DND-41 (cell line): ENCODE measurements around the gene ZNF805.

Experiments
- ATAC-seq: fragments of 200-7000 bp; cut with Tn5 transposase; 3 replicates; pipeline ENCODE4 v1.9.1; 2021; ENCODE audit warnings: low read depth; ENCODE audit not compliant: insufficient read depth
- DNase-seq: peaks from one replicate; pipeline ENCODE4 v3.0.0-alpha.2; 2020
- H2AFZ ChIP-seq: 2 replicates; pipeline ENCODE4 v1.6.0; 2012; ENCODE audit warnings: low read depth, low read length
- H3K27ac ChIP-seq: 2 replicates; pipeline ENCODE4 v1.5.1; 2012; ENCODE audit warnings: low read length, inconsistent platforms
- H3K27me3 ChIP-seq: fragments of 200-600 bp; sonication (generic); 2 replicates; pipeline ENCODE4 v1.6.0; 2012; ENCODE audit warnings: low read length, mild to moderate bottlenecking, inconsistent platforms; ENCODE audit not compliant: insufficient read depth, poor library complexity
- H3K36me3 ChIP-seq: 2 replicates; pipeline ENCODE4 v1.5.1; 2012; ENCODE audit warnings: low read length, inconsistent platforms; ENCODE audit not compliant: insufficient read depth
- H3K4me1 ChIP-seq: 2 replicates; pipeline ENCODE4 v1.5.1; 2012; ENCODE audit warnings: mild to moderate bottlenecking, low read length; ENCODE audit not compliant: insufficient read depth
- H3K4me2 ChIP-seq: 2 replicates; pipeline ENCODE4 v1.6.0; 2012; ENCODE audit warnings: mild to moderate bottlenecking, moderate library complexity, low read length, inconsistent platforms; ENCODE audit not compliant: insufficient read depth
- H3K4me3 ChIP-seq, 2 experiments: fragments of 200-600 bp in 1 of 2; shearing (Covaris generic) in 1 of 2; 2 replicates each; pipeline ENCODE4 v1.5.1; 2012 to 2016; ENCODE audit warnings: inconsistent platforms in 2 of 2, low read length in 2 of 2, mild to moderate bottlenecking in 2 of 2, low read depth in 1 of 2, moderate library complexity in 1 of 2
- H3K79me2 ChIP-seq: 2 replicates; pipeline ENCODE4 v1.6.0; 2012; ENCODE audit warnings: low read length, inconsistent platforms; ENCODE audit not compliant: insufficient read depth
- H3K9ac ChIP-seq: 2 replicates; pipeline ENCODE4 v1.6.0; 2012; ENCODE audit warnings: low read depth, mild to moderate bottlenecking, inconsistent platforms, low read length, moderate library complexity
- H3K9me3 ChIP-seq: 2 replicates; pipeline ENCODE4 v1.5.1; 2012; ENCODE audit warnings: low read length, moderate library complexity, mild to moderate bottlenecking, inconsistent platforms; ENCODE audit not compliant: insufficient read depth, severe bottlenecking
- H4K20me1 ChIP-seq: 2 replicates; pipeline ENCODE4 v1.6.0; 2012; ENCODE audit warnings: low read length; ENCODE audit not compliant: insufficient read depth
- CTCF ChIP-seq: IDR thresholded peaks from 2 replicates; pipeline ENCODE4 v1.5.1; 2012; ENCODE audit warnings: borderline replicate concordance, low read length, moderate library complexity, mild to moderate bottlenecking; ENCODE audit not compliant: poor library complexity, severe bottlenecking; ENCODE audit errors: extremely low read depth
- EZH2 ChIP-seq: IDR thresholded peaks from 3 replicates; pipeline ENCODE4 v1.6.1; 2012; ENCODE audit warnings: borderline replicate concordance, low read depth, mild to moderate bottlenecking, moderate library complexity, low read length, inconsistent platforms; ENCODE audit not compliant: severe bottlenecking

Gene ZNF805

GRCh38 chr19:57280962-57281400 lies 40.5 kb downstream of the ZNF805 start:
- H3K36me3 ChIP-seq = peaks cover 49% of the 10 kb centered on the region
- H3K9ac ChIP-seq = peak overlapping the region; percentile 81
- H4K20me1 ChIP-seq = peaks cover 40% of the 10 kb centered on the region
- no peak for ATAC-seq
- H3K9me3 ChIP-seq = no peaks in the 10 kb centered on the region
- TF ChIP-seq CTCF = no peak
- no peak for TF ChIP-seq EZH2
- H3K4me1 ChIP-seq = peaks cover 40% of the 10 kb centered on the region
- peak overlapping the region; percentile 92 for H3K27ac ChIP-seq
- DNase-seq = peak; percentile 25
- no peaks in the 10 kb centered on the region for H3K27me3 ChIP-seq
- H3K4me2 ChIP-seq = peak overlapping the region; percentile 67
- H2AFZ ChIP-seq = peak overlapping the region; percentile 77
- H3K4me3 ChIP-seq = peak overlapping the region; percentile 50 to 86
- peaks cover 77% of the 10 kb centered on the region for H3K79me2 ChIP-seq

DNA sequence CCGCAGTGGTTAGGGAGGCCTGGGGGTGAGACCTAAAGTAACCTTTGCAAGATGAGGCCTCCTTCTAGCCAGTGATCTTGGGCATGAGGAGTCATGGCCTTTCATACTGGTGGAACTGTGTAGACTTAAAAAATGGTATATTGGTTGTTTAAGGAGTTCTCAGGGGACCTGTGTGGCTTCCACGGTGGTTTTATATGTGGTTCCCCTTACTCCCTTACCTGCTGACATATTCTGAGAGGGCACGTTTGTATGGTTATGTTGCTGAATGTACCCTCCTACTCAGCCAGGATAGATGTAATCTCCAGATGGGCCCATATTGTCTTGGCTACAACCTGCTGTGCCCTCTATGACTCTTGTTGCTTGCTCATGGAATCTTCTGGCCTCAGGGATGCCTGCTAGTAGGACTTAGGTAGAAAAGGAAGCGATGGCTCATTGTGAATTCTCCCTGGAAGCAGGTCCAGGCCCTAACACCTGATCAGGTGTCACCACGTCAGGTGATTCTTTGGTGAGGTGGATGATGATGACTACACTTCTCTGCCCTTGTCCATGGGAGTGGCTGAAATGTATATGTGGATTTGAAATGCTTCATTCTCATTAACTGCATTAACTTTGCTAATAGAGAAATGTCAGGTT lies 41.7 kb downstream of the ZNF805 start:
- H3K9ac ChIP-seq = peak overlapping the region; percentile 81
- no peaks in the 10 kb centered on the region for H3K9me3 ChIP-seq
- ATAC-seq (no peak), DNase-seq (no peak)
- H3K79me2 ChIP-seq = peaks cover 88% of the 10 kb centered on the region
- peak overlapping the region; percentile 67 for H3K4me2 ChIP-seq
- peak overlapping the region in 1 of 2 experiments; percentile 86; a peak in 3 of 4 replicates for H3K4me3 ChIP-seq
- H4K20me1 ChIP-seq = peaks cover 49% of the 10 kb centered on the region
- no peak overlapping the region for H3K27ac ChIP-seq
- H3K36me3 ChIP-seq = peaks cover 53% of the 10 kb centered on the region
- no peak overlapping the region for H2AFZ ChIP-seq
- H3K27me3 ChIP-seq = no peaks in the 10 kb centered on the region
- H3K4me1 ChIP-seq = peaks cover 40% of the 10 kb centered on the region
- no peak for TF ChIP-seq CTCF
- TF ChIP-seq EZH2 = no peak

- peaks cover 53% of the 10 kb centered on the region; the same call in 1 of the 2 replicates for H4K20me1 ChIP-seq
- TF ChIP-seq EZH2 = no peak
- H3K4me1 ChIP-seq = peaks cover 4% of the 10 kb centered on the region; the same call in 1 of the 2 replicates
- no peaks in the 10 kb centered on the region for H3K9me3 ChIP-seq
- H3K9ac ChIP-seq = no peak overlapping the region
- peaks cover 97% of the 10 kb centered on the region for H3K36me3 ChIP-seq
- no peak overlapping the region for H3K4me2 ChIP-seq
- no peak overlapping the region for H3K27ac ChIP-seq
- no peaks in the 10 kb centered on the region for H3K27me3 ChIP-seq
- no peak overlapping the region for H2AFZ ChIP-seq
- H3K4me3 ChIP-seq = no peak overlapping the region
- ATAC-seq (no peak), DNase-seq (no peak)
- peaks cover 97% of the 10 kb centered on the region for H3K79me2 ChIP-seq
Measured at GRCh38 chr19:57288373-57288772, 47.9 kb downstream of the ZNF805 start.

GRCh38 chr19:57290970-57291369 lies 50.5 kb downstream of the ZNF805 start:
- ATAC-seq (no peak), DNase-seq (no peak)
- Histone ChIP-seq H3K4me3 (no peak overlapping the region), H3K36me3 (peaks cover 92% of the 10 kb centered on the region), H3K27ac (no peak overlapping the region), H3K9ac (no peak overlapping the region), H3K27me3 (no peaks in the 10 kb centered on the region), H3K4me2 (no peak overlapping the region), H4K20me1 (peaks cover 46% of the 10 kb centered on the region; the same call in 1 of the 2 replicates), H3K79me2 (peaks cover 97% of the 10 kb centered on the region), H3K4me1 (no peaks in the 10 kb centered on the region), H2AFZ (no peak overlapping the region), H3K9me3 (no peaks in the 10 kb centered on the region)
- no peak for TF ChIP-seq CTCF
- no peak for TF ChIP-seq EZH2
